WERI-Rb-1 (cell line): ENCODE data around the gene DMKN.
A peak's percentile ranks its signal among the peaks of the same experiment; 100 is the strongest.

Experiments
- DNase-seq: peaks from one replicate; pipeline ENCODE4 v3.0.0-alpha.2; 2020
- H3K27ac ChIP-seq: fragments of 250-450 bp; sonication (Bioruptor Pico); 2 replicates; pipeline ENCODE4 v1.5.1; 2020; ENCODE audit warnings: mild to moderate bottlenecking, moderate library complexity
- H3K27me3 ChIP-seq: fragments of 250-450 bp; sonication (Bioruptor Pico); 2 replicates; pipeline ENCODE4 v1.5.1; 2021; ENCODE audit warnings: mild to moderate bottlenecking, low read depth, moderate library complexity; ENCODE audit not compliant: insufficient read depth, severe bottlenecking
- H3K36me3 ChIP-seq: fragments of 250-450 bp; sonication (Bioruptor Pico); 2 replicates; pipeline ENCODE4 v1.5.1; 2020; ENCODE audit warnings: mild to moderate bottlenecking, moderate library complexity
- H3K4me3 ChIP-seq: 2 replicates; pipeline ENCODE4 v1.5.1; 2011; ENCODE audit warnings: low read depth, mild to moderate bottlenecking, control low read depth, low read length
- H3K9me3 ChIP-seq: fragments of 250-450 bp; sonication (Bioruptor Pico); 2 replicates; pipeline ENCODE4 v1.5.1; 2021; ENCODE audit warnings: mild to moderate bottlenecking, moderate library complexity; ENCODE audit not compliant: severe bottlenecking
- TF ChIP-seq, protein P1 (sequence below): IDR thresholded peaks from 2 replicates; pipeline ENCODE4 v1.5.1; 2011; ENCODE audit warnings: low read depth, mild to moderate bottlenecking, control low read depth, inconsistent platforms, low read length

Gene DMKN

GRCh38 chr19:35510626-35510964, 2.9 kb downstream of the DMKN start:
- Histone ChIP-seq H3K9me3 (no peaks in the 10 kb centered on the region), H3K36me3 (no peaks in the 10 kb centered on the region), H3K27ac (no peak overlapping the region), H3K27me3 (peaks cover 10% of the 10 kb centered on the region), H3K4me3 (no peak overlapping the region; the same call in 1 of the 2 replicates)
- TF ChIP-seq, protein P1, sequence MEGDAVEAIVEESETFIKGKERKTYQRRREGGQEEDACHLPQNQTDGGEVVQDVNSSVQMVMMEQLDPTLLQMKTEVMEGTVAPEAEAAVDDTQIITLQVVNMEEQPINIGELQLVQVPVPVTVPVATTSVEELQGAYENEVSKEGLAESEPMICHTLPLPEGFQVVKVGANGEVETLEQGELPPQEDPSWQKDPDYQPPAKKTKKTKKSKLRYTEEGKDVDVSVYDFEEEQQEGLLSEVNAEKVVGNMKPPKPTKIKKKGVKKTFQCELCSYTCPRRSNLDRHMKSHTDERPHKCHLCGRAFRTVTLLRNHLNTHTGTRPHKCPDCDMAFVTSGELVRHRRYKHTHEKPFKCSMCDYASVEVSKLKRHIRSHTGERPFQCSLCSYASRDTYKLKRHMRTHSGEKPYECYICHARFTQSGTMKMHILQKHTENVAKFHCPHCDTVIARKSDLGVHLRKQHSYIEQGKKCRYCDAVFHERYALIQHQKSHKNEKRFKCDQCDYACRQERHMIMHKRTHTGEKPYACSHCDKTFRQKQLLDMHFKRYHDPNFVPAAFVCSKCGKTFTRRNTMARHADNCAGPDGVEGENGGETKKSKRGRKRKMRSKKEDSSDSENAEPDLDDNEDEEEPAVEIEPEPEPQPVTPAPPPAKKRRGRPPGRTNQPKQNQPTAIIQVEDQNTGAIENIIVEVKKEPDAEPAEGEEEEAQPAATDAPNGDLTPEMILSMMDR: no peak
- no peak for DNase-seq

DNA sequence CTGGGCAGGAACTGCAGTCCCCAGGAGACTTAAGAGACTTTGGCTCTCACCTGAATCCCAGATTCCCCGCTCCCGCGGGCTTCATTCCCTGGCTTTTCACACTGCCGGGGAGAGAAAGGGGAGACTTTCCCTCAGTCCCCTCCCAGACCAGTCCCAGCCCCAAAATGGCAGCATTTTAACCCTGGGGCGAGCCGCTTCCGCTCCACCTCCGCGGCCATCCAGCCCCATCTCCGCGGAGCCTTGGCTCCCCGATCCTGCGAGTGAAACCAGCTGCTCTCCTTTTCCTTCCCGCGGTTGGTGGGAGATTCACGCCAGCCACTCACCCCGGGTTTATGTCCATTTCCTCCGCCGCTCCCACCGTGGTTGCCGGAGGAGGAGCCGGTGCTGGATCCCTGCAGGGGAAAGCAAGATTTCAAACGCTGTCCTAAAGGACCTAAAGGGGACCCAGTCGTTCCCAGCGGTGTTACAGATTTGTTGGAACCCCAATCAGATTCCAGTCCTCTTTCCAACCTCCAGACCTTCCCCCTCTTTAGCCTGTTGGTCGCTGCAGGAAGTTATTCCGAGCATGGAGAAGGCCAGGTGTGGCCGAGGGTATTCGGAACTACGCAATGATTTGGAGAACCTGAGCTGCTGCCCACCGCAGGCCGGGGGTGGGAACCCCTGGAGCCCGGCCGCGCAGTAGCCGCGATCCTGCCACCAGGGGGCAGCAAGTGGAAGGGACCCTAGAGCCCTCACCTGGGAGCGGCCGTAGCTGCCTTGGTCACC, 3.4 kb downstream of the DMKN start:
- Histone ChIP-seq H3K9me3 (no peaks in the 10 kb centered on the region), H3K27ac (peak overlapping the region; percentile 25; the same call in 1 of the 2 replicates), H3K4me3 (peak overlapping the region; percentile 54), H3K36me3 (no peaks in the 10 kb centered on the region), H3K27me3 (peaks cover 10% of the 10 kb centered on the region)
- TF ChIP-seq, protein P1: peak; percentile 94
- DNase-seq: peak; percentile 81

DNA sequence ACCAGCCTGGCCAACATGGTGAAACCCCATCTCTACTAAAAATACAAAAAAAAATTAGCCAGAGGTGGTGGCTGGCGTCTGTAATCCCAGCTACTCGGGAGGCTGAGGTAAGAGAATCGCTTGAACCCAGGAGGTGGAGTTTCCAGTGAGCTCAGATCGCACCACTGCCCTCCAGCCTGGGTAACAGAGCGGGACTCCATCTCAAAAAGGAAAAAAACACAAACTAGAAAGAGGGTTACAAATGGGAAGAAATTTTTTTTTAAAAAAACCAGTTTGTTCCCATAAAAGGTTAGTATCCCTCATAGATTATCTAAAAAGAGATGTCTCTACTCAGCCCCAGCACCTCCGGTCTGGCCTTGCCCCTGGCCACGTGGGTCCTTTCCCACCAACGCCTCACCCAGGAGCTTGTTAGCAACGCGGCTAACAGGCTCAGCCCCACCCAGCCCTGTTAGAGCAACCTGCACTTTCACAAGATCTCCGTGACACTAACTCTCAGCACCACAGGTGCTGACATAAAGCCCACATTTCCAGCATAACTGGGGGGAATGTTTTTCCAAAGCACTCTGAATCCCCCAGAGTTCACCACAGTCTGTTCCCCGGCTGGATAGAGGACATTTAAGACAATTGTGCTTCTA, 4.3 kb downstream of the DMKN start:
- H3K36me3 ChIP-seq: no peaks in the 10 kb centered on the region
- peak; percentile 35 for DNase-seq
- no peaks in the 10 kb centered on the region for H3K9me3 ChIP-seq
- H3K27ac ChIP-seq: no peak overlapping the region
- H3K27me3 ChIP-seq: peaks cover 10% of the 10 kb centered on the region
- no peak overlapping the region for H3K4me3 ChIP-seq
- TF ChIP-seq, protein P1: 0 out of 2 replicates have a peak, but pooled peaks have one; percentile 1

GRCh38 chr19:35508129-35508528, 5.3 kb downstream of the DMKN start:
- Histone ChIP-seq H3K4me3 (no peak overlapping the region), H3K36me3 (no peaks in the 10 kb centered on the region), H3K9me3 (no peaks in the 10 kb centered on the region), H3K27ac (no peak overlapping the region), H3K27me3 (peaks cover 10% of the 10 kb centered on the region)
- TF ChIP-seq, protein P1: no peak
- DNase-seq: no peak

DNA sequence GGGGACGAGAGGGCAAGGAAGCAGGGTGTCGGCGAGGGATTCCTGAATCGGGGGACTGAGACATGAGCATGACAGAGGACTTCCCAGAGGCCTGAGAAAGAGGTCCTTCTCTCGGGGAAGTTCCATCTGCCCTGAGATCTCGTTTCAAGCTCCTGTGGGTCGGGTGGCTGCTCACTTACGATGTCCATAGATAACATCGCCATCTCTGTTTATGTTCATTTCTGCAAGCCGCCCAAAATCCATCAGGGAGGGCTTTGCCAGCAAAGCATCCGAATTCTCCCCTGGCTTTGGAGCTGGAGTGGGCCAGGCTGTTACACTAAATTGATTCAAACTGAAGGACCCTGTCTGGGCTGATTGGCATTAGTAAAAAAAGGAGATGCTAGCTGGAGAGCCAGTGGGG, 5.9 kb downstream of the DMKN start:
- no peak overlapping the region for H3K27ac ChIP-seq
- no peak for DNase-seq
- no peaks in the 10 kb centered on the region for H3K36me3 ChIP-seq
- no peak overlapping the region for H3K4me3 ChIP-seq
- TF ChIP-seq, protein P1: no peak
- peaks cover 10% of the 10 kb centered on the region for H3K27me3 ChIP-seq
- H3K9me3 ChIP-seq: no peaks in the 10 kb centered on the region

GRCh38 chr19:35506011-35506410, 7.4 kb downstream of the DMKN start:
- Histone ChIP-seq H3K36me3 (no peaks in the 10 kb centered on the region), H3K27me3 (peaks cover 10% of the 10 kb centered on the region)
- TF ChIP-seq, protein P1: no peak

More at GRCh38 chr19:35506011-35506410, 7.4 kb downstream of the DMKN start:
- Histone ChIP-seq H3K27ac (no peak overlapping the region), H3K4me3 (no peak overlapping the region), H3K9me3 (no peaks in the 10 kb centered on the region)
- no peak for DNase-seq
